ENCODE data around the gene JMJD1C.
"Not testable (repeated sequence)": the region's sequence is repeated elsewhere in the genome, so short reads cannot be mapped to it uniquely, and the experiment has no call there.

JMJD1C gene

GRCh38 chr10:63348245-63348850, 117.4 kb downstream of the JMJD1C start:
- peak; percentile 3 for DNase-seq

DNA sequence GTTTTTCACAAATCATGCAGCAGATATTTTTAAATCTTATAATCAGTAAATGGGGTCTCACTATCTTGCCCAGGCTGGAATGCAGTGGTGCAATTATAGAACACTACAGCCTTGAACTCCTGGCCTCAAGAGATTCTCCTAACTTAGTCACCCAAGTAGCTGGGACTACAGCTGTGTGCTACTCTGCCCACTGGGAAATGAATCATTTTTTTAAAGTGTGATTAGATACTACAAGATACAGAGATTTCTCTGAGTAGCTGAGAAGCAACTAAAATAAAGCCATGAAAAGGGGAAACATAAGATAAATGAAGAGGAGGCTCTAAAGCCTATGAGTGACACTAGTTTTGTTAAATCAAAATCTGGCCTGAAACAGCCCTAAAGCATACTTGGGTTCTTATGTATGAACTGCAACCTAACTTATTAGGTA, 119.7 kb downstream of the JMJD1C start:
- peak; percentile 50 for DNase-seq

DNA sequence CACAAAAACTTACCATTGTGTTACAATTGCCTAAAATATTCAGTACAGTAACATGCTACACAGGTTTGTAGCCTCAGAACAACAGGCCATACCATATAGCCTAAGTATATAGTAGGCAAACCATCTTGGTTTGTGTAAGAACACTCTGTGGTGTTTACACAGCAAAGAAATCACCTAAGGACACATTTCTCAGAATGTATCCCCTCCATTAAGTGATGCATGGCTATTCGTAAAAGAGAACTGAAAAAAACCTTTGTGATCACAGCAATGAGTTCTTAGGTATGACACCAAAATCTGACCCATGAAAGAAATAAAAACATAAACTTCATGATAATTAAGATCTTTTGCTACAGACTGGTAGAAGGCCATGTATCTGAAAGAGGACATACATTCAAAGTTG, 121.5 kb downstream of the JMJD1C start:
- DNase-seq, result no peak

GRCh38 chr10:63343476-63343875, 122.3 kb downstream of the JMJD1C start:
- DNase-seq, result peak; percentile 48

GRCh38 chr10:63339640-63340039, 126.1 kb downstream of the JMJD1C start:
- not testable (repeated sequence) for DNase-seq

DNA sequence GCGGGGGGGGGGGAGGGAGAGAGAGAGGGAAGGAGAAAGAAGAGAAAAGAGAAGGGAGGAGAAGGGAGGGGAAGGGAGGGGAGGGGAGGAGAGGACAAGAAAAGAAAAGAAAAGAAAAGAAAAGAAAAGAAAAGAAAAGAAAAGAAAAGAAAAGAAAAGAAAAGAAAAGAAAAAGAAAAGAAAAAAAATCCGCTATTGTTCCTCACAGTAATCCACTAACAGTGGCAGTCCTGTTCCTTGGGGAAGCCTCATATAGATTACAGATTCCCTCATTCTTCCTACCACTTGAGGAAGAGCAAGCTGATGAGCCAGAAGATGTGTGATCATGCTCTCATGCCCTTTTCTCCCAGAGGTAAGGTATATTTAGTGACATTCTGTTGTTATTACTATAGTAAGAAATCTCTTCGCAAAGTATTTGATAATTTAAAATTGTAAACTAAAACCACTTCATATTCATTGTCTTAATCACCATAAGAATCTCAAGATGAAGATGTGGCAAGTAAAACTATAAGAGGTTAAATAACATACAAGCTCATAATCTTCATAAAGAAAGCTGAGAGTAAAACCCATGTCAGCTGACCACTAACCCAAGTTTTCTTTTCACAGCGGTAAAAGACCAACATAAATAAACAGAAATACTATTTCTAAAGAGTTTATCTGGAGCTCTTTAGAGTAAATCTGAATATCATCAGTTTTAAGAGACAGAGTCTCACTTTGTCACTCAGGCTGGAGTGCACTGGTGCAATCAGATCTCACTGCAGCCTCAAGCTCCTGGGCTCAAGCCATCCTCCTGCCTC, 128.1 kb downstream of the JMJD1C start:
- no peak for DNase-seq

DNA sequence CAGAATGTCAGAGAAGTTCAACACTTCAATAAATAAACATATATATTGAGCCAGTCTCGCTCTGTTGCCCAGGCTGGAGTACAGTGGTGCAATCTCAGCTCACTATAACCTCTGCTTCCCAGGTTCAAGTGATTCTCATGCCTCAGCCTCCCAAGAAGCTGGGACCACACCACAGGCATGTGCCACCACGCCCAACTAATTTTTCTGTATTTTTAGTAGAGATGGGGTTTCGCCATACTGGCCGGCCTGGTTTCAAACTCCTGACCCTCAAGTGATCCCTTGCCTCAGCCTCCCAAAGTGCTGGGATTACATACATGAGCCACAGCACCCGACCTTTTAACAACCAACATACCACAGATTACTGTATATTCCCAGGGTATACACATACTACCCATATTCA, 134.2 kb downstream of the JMJD1C start:
- peak; percentile 16 for DNase-seq

DNA sequence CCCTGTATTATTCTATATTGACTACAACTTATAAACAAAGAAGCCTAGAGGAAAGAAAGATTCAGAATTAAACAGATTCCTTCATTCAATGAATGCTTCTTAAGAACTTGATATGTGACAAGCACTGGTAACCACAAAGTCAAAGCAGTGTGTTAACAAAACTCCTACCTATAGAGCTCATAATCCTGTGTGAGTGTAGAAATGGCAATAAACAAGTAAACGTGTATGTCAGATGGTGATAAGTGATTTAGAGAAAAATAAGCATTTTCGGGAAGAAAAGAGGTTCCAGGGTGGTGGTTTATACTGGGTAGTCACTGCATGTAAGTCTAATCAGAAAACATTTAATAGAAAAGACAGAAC, 141.3 kb downstream of the JMJD1C start:
- no peak for DNase-seq

DNA sequence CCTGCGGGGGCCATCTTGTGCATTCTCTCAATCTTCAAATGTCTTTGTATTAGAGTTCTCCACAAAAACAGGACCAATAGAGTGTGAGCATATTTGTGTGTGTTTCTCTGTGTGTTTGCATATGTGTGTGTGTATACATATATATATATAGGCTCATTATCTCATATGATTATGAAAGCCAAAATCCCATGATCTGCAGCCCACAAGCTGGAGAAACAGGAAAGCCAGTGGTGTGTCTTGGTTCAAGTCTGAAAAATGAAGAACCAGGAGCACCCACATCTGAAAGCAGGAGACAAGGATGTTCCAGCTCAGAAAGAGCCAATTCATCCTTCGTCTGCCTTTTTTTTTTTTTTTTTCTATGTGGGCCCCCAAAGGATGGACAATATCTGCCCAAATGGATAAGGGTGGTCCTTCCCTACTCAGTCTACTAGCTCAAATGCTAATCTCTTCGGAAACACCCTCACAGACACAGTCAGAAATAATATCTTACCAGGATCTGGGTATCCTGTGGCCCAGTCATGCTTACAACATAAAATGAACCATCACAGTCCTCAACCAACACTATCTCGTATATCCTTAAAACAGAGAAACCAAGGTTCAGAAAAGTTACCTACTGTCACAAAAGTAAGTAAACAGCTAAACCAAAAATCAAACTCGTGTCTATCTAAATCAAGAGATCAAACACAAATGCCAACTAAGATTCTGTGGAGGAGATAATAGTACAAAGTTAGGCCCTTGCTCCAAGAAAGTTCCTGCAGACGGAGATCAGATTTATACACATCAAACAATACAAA, 141.9 kb downstream of the JMJD1C start:
- no peak for DNase-seq

DNA sequence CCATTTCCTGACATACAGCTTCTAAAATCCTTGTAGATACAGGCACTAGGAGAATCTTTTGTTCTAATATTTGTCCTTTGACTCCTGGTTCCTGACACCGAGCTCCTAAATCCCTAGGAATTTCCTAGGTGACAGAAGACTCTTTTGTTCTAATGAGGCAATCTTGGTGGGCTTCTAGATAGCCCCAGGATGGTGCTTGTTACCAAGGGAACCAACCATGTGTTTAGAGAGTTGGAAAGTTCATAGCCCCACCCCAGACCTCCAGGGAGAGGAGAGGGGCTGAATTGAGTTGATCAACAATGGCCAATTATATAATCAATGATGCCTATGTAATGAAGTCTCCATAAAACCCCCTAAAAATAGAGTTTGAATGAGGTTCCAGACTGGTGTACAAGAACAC, 145.1 kb downstream of the JMJD1C start:
- DNase-seq, result no peak

DNA sequence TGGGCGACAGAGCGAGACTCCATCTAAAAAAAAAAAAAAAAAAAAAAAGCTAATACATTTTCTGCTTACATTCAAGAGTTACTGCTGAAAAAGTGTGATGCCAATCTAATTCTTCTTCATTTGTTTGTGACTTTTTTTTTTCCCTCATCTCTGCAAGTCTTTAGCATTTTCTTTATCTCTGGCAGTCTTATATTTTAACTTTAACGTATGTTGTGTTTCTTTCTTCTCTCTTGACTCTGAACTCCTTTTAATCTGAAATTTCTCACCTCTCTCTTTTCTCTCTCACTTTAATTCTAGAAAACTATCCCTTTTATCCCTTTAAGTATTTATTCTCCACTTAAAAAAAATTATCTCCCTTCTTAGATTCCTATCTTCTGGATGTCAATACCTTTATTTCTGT, 146.5 kb downstream of the JMJD1C start:
- DNase-seq, result no peak

- no peak for DNase-seq
Observed at GRCh38 chr10:63318491-63318890, 147.3 kb downstream of the JMJD1C start.

- no peak for DNase-seq
Observed at GRCh38 chr10:63314020-63314419, 151.8 kb downstream of the JMJD1C start.

GRCh38 chr10:63313066-63313717, 152.6 kb downstream of the JMJD1C start:
- no peak for DNase-seq

DNA sequence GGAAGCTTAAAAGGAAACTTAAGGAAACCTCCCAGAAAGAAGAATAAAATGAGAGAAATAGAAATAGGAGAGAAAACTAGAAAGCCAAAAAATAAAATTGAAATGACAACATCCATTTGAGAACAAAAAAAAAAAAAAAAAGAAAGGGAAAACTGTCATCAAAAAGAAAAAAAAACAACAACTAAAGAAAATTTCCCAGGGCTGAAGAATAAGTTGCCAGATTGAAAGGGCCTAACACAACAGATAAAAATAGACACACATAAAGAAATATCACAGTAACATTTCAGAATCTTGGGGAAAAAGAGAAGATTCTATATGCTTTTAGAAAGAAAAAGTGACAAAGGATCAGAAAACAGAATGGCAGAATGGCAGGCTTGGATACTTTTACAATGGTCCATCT, 157.1 kb downstream of the JMJD1C start:
- no peak for DNase-seq

GRCh38 chr10:63304146-63304545, 161.6 kb downstream of the JMJD1C start:
- DNase-seq, result no peak

GRCh38 chr10:63300801-63301200, 165.0 kb downstream of the JMJD1C start:
- DNase-seq, result no peak

DNA sequence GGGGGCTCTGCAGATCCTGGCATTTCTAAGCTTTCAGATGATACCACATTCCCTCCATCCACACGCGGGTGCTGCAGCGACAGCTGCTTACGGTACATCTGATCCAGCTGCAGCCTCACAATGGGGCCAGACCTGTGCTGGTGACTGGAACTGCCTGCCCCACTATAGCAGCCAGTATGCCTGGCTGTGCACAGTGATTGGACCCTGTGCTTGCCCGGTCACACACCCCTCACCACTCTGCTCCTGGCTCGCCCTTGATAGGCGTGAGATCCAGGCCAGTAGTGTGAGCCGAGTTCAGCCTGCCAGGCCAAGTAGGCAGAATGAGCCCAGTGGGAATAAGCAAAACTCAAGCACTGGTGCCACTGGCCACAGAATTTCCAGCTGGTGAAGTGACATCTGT, 167.8 kb downstream of the JMJD1C start:
- DNase-seq, result no peak

DNA sequence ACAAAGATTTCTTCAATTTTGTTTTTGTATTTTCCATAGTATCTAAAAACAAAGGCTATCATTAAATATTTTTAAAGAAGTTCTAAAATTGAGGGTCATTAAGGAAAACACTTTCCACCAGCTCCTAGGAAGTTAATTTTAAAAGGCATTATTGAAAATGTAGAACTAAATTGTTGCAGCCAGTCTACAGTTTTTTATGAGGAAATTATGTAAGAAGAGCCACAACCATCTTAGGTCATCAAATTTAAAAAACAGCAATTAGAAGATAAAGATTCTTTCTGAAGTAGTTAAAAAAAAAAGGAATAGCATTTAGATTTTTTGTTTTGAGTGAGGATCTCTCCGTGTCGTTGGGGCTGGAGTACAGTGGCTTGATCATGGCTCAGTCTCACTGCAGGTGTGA, 171.0 kb downstream of the JMJD1C start:
- no peak for DNase-seq

- DNase-seq, result not testable (repeated sequence)
Observed at GRCh38 chr10:63292847-63293246, 172.9 kb downstream of the JMJD1C start.

- no peak for DNase-seq
Observed at GRCh38 chr10:63288170-63288569, 177.6 kb downstream of the JMJD1C start.

GRCh38 chr10:63286754-63287264, 179.0 kb downstream of the JMJD1C start:
- no peak for DNase-seq

DNA sequence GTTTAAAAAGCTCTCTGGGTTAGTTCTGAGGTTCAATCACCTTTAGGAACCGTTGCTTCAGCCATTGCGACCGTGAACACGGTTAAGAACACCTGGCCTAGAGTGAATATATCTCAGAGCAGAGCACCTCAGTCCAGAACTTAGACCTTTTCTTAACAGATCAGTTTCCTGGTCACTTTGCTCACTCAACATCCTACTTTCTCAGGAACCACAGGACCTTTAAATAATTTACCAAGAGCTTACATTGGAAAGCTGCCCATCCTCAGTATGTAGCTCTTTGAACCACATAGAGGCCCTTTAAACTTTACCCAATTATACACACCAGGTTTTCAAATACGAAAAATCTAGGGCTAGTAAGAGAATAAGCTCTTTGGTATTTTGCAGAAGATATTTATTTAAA, 179.4 kb downstream of the JMJD1C start:
- no peak for DNase-seq
